H9 (cell line): ENCODE results near the gene RPP14. TPM values are rescaled to one million over a fixed set of nuclear protein-coding genes. Genes with fewer than 3 reads are reported as not detected.

Source experiments
- DNase-seq: peaks from one replicate; pipeline ENCODE4 v3.0.0-alpha.2; 2017
- H2AFZ ChIP-seq: one replicate; pipeline ENCODE4 v1.6.1; 2013; ENCODE audit warnings: mild to moderate bottlenecking, low read length, control low read depth, moderate library complexity
- H2AK5ac ChIP-seq: 2 replicates; pipeline ENCODE4 v1.6.1; 2013; ENCODE audit warnings: low read length, control low read depth, mixed read lengths; ENCODE audit not compliant: insufficient read length
- H2BK120ac ChIP-seq: one replicate; pipeline ENCODE4 v1.6.1; 2013; ENCODE audit warnings: low read depth, mild to moderate bottlenecking, low read length, control low read depth, inconsistent platforms; ENCODE audit not compliant: poor library complexity, severe bottlenecking
- H2BK12ac ChIP-seq: 2 replicates; pipeline ENCODE4 v1.6.1; 2013; ENCODE audit warnings: low read length, control low read depth, mixed read lengths, low read depth; ENCODE audit not compliant: insufficient read length
- H2BK15ac ChIP-seq: 2 replicates; pipeline ENCODE4 v1.6.1; 2013; ENCODE audit warnings: low read depth, low read length, control low read depth
- H2BK20ac ChIP-seq: one replicate; pipeline ENCODE4 v1.6.1; 2013; ENCODE audit warnings: low read depth, mild to moderate bottlenecking, low read length, control low read depth, inconsistent platforms; ENCODE audit not compliant: poor library complexity, severe bottlenecking
- H2BK5ac ChIP-seq: 2 replicates; pipeline ENCODE4 v1.6.1; 2013; ENCODE audit warnings: low read length, control low read depth, mixed read lengths; ENCODE audit not compliant: insufficient read length
- H3K14ac ChIP-seq: 2 replicates; pipeline ENCODE4 v1.6.1; 2013; ENCODE audit warnings: low read length, control low read depth; ENCODE audit not compliant: insufficient read depth
- H3K18ac ChIP-seq: 2 replicates; pipeline ENCODE4 v1.6.1; 2013; ENCODE audit warnings: low read depth, mild to moderate bottlenecking, mixed read lengths, low read length, control low read depth; ENCODE audit not compliant: insufficient read length
- H3K23ac ChIP-seq: 2 replicates; pipeline ENCODE4 v1.6.1; 2013; ENCODE audit warnings: low read length, control low read depth, mixed read lengths, low read depth; ENCODE audit not compliant: insufficient read length
- H3K23me2 ChIP-seq: 2 replicates; pipeline ENCODE4 v1.6.1; 2013; ENCODE audit warnings: low read depth, mild to moderate bottlenecking, mixed read lengths, low read length, control low read depth; ENCODE audit not compliant: insufficient read length, poor library complexity, severe bottlenecking
- H3K27ac ChIP-seq: 2 replicates; pipeline ENCODE4 v1.5.1; 2013; ENCODE audit warnings: low read length, control low read depth, mixed read lengths, low read depth; ENCODE audit not compliant: insufficient read length
- H3K27me3 ChIP-seq: 2 replicates; pipeline ENCODE4 v1.6.1; 2013; ENCODE audit warnings: low read length, control low read depth, inconsistent platforms; ENCODE audit not compliant: insufficient read depth
- H3K4ac ChIP-seq: 2 replicates; pipeline ENCODE4 v1.6.1; 2013; ENCODE audit warnings: low read depth, mild to moderate bottlenecking, control low read depth, inconsistent platforms, low read length, moderate library complexity
- H3K4me1 ChIP-seq: 2 replicates; pipeline ENCODE4 v1.6.1; 2013; ENCODE audit warnings: low read length, control low read depth, inconsistent platforms; ENCODE audit not compliant: insufficient read depth
- H3K4me2 ChIP-seq: 2 replicates; pipeline ENCODE4 v1.6.1; 2013; ENCODE audit warnings: low read length, control low read depth, mixed read lengths; ENCODE audit not compliant: insufficient read length, insufficient read depth
- H3K56ac ChIP-seq: 2 replicates; pipeline ENCODE4 v1.6.1; 2013; ENCODE audit warnings: low read depth, mild to moderate bottlenecking, mixed read lengths, low read length, control low read depth; ENCODE audit not compliant: insufficient read length
- H3K79me1 ChIP-seq: 2 replicates; pipeline ENCODE4 v1.6.1; 2013; ENCODE audit warnings: low read depth, mild to moderate bottlenecking, moderate library complexity, low read length, control low read depth, inconsistent platforms; ENCODE audit not compliant: insufficient read depth, poor library complexity, severe bottlenecking
- H3K79me2 ChIP-seq: 2 replicates; pipeline ENCODE4 v1.6.1; 2013; ENCODE audit warnings: low read length, control low read depth, inconsistent platforms; ENCODE audit not compliant: insufficient read depth
- H3K9ac ChIP-seq: 2 replicates; pipeline ENCODE4 v1.6.1; 2013; ENCODE audit warnings: low read length, control low read depth, mixed read lengths; ENCODE audit not compliant: insufficient read length; ENCODE audit errors: extremely low read depth
- H3K9me3 ChIP-seq: one replicate; pipeline ENCODE4 v1.6.1; 2013; ENCODE audit warnings: low read depth, low read length, inconsistent platforms; ENCODE audit not compliant: control insufficient read depth
- H3T11ph ChIP-seq: one replicate; pipeline ENCODE4 v1.6.1; 2013; ENCODE audit warnings: mild to moderate bottlenecking, low read length, control low read depth, inconsistent platforms
- H4K20me1 ChIP-seq: one replicate; pipeline ENCODE4 v1.6.1; 2013; ENCODE audit not compliant: control insufficient read depth, insufficient read length, insufficient read depth
- H4K5ac ChIP-seq: 2 replicates; pipeline ENCODE4 v1.6.1; 2013; ENCODE audit warnings: low read depth, mild to moderate bottlenecking, mixed read lengths, low read length, control low read depth; ENCODE audit not compliant: insufficient read length
- H4K8ac ChIP-seq: replicated peaks from 2 replicates; pipeline ENCODE4 v1.6.1; 2013; ENCODE audit warnings: low read length, control low read depth, mixed read lengths, low read depth; ENCODE audit not compliant: insufficient read length
- H4K91ac ChIP-seq: 2 replicates; pipeline ENCODE4 v1.6.1; 2013; ENCODE audit warnings: low read depth, mild to moderate bottlenecking, moderate library complexity, mixed read lengths, low read length, control low read depth; ENCODE audit not compliant: insufficient read length
- H3K27ac Mint-ChIP-seq, 3 experiments: 2 replicates in 2 of 3; 3 replicates in 1 of 3; pipeline ENCODE4 v1.8.0; 2020 to 2021; ENCODE audit warnings: mixed read lengths in 3 of 3, mild to moderate bottlenecking in 1 of 3, moderate library complexity in 1 of 3
- H3K27me3 Mint-ChIP-seq: 2 replicates; pipeline ENCODE4 v1.8.0; 2021; ENCODE audit warnings: low read depth, mild to moderate bottlenecking, moderate library complexity, mixed read lengths
- H3K36me3 Mint-ChIP-seq, 3 experiments: 2 replicates in 2 of 3; 3 replicates in 1 of 3; pipeline ENCODE4 v1.8.0; 2020 to 2021; ENCODE audit warnings: low read depth in 3 of 3, mixed read lengths in 3 of 3; ENCODE audit not compliant: insufficient read depth in 1 of 3
- H3K4me1 Mint-ChIP-seq, 2 experiments: 2 replicates each; pipeline ENCODE4 v1.8.0; 2020; ENCODE audit warnings: mixed read lengths in 2 of 2
- H3K4me3 Mint-ChIP-seq, 2 experiments: 2 replicates in 1 of 2; 3 replicates in 1 of 2; pipeline ENCODE4 v1.8.0; 2020 to 2021; ENCODE audit warnings: mild to moderate bottlenecking in 2 of 2, mixed read lengths in 2 of 2, moderate library complexity in 1 of 2
- H3K9me3 Mint-ChIP-seq, 2 experiments: 2 replicates in 1 of 2; 3 replicates in 1 of 2; pipeline ENCODE4 v1.8.0; 2020; ENCODE audit warnings: mild to moderate bottlenecking in 2 of 2, mixed read lengths in 2 of 2, moderate library complexity in 1 of 2
- WGBS: extraction: QIAGEN DNeasy Blood & Tissue Kit; methylation state at CpG from one replicate; pipeline ENCODE4 v1.1.7; 2013; ENCODE audit warnings: missing lambda C conversion rate, low lambda C conversion rate, mixed read lengths; ENCODE audit not compliant: insufficient read length; ENCODE audit errors: extremely low coverage; 5-methylcytosine and 5-hydroxymethylcytosine counted together
- total RNA-seq: library from RNA; stranded (reverse); gene quantifications from 2 replicates; pipeline ENCODE4 v1.2.1, GENCODE V29; 2021
- TF ChIP-seq, protein P1 (sequence below): fragments of 200-600 bp; sonication (generic); conservative IDR thresholded peaks from 3 replicates; pipeline ENCODE4 v1.8.0; 2021; ENCODE audit warnings: antibody characterized with exemption, mild to moderate bottlenecking

Gene RPP14
- total RNA-seq, 1 experiment from 2014 or later: 23.9 TPM

DNA sequence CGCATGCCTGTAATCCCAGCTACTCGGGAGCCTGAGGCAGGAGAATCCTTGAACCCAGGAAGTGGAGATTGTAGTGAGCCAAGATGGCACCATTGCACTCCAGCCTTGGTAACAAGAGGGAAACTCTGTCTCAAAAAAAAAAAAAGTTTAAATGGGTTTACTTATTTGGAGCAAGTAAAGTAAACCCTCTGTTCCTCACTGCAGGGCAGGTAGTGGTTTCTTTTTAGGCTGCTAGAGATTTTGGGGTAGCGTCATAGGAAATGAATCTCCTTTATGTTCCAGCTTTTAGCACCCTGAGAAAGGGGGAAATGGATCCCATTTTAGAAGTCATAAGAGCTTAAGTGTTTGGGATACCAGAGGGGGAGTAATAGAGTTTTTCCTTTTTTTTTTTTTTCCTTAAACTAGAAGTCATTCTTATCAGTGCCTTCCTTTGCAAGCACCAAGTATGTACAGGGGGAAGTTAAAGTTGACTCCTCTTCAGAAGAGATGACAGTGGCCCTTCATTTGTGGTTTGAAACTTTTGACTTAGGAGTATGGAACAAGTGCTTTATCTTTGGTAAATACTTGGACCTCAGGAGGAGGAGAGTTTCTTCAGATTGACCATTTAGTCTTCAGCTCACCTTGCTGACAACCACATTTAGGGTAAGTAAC is 34.7 kb downstream of the RPP14 start:
- Histone ChIP-seq H3K27ac (no peak overlapping the region), H3T11ph (no peak overlapping the region), H3K9ac (no peak overlapping the region), H3K4me1 (no peaks in the 10 kb centered on the region), H3K23ac (no peak overlapping the region), H2BK5ac (no peak overlapping the region), H2BK120ac (no peak overlapping the region), H2BK15ac (no peak overlapping the region), H3K79me1 (no peaks in the 10 kb centered on the region), H4K5ac (no peak overlapping the region), H4K8ac (no peak overlapping the region), H3K4ac (no peak overlapping the region), H2BK20ac (no peak overlapping the region), H2AK5ac (no peak overlapping the region), H3K4me2 (no peak overlapping the region), H3K23me2 (no peaks in the 10 kb centered on the region), H3K56ac (no peak overlapping the region), H3K79me2 (no peaks in the 10 kb centered on the region), H4K20me1 (no peaks in the 10 kb centered on the region), H3K27me3 (no peaks in the 10 kb centered on the region), H3K14ac (no peak overlapping the region), H3K18ac (no peak overlapping the region), H4K91ac (no peak overlapping the region), H2BK12ac (no peak overlapping the region), H3K9me3 (no peaks in the 10 kb centered on the region), H2AFZ (no peak overlapping the region)
- Mint-ChIP-seq H3K27me3 (no peaks in the 10 kb centered on the region; the same call in 1 of the 2 replicates), H3K27ac (no peak overlapping the region), H3K36me3 (no peaks in the 10 kb centered on the region), H3K4me1 (no peaks in the 10 kb centered on the region), H3K4me3 (no peak overlapping the region), H3K9me3 (no peaks in the 10 kb centered on the region)
- WGBS: no CpG with 5 or more reads among the region's 3 CpGs
- DNase-seq: no peak
- TF ChIP-seq, protein P1, sequence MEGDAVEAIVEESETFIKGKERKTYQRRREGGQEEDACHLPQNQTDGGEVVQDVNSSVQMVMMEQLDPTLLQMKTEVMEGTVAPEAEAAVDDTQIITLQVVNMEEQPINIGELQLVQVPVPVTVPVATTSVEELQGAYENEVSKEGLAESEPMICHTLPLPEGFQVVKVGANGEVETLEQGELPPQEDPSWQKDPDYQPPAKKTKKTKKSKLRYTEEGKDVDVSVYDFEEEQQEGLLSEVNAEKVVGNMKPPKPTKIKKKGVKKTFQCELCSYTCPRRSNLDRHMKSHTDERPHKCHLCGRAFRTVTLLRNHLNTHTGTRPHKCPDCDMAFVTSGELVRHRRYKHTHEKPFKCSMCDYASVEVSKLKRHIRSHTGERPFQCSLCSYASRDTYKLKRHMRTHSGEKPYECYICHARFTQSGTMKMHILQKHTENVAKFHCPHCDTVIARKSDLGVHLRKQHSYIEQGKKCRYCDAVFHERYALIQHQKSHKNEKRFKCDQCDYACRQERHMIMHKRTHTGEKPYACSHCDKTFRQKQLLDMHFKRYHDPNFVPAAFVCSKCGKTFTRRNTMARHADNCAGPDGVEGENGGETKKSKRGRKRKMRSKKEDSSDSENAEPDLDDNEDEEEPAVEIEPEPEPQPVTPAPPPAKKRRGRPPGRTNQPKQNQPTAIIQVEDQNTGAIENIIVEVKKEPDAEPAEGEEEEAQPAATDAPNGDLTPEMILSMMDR: no peak
